Smooth muscle cell (in vitro differentiated cells): ENCODE measurements around the gene CNKSR1. TPM values are rescaled to one million over a fixed set of nuclear protein-coding genes. Genes with fewer than 3 reads are reported as not detected.

ENCODE experiments used
- DNase-seq: peaks from one replicate; lab custom pipeline; 2025; ENCODE audit not compliant: unreplicated experiment; lab: John Stamatoyannopoulos, UW
- H2AFZ ChIP-seq: fragments of 200-600 bp; sonication (generic); 2 replicates; pipeline ENCODE4 v1.6.0; 2016; ENCODE audit warnings: antibody characterized with exemption, low read depth, mild to moderate bottlenecking
- H3F3A ChIP-seq: fragments of 200-600 bp; sonication (generic); 2 replicates; pipeline ENCODE4 v1.6.0; 2017; ENCODE audit warnings: antibody characterized with exemption, low read depth
- H3K27ac ChIP-seq: fragments of 200-600 bp; sonication (generic); 2 replicates; pipeline ENCODE4 v1.5.1; 2016; ENCODE audit warnings: low read depth, mild to moderate bottlenecking
- H3K27me3 ChIP-seq: fragments of 200-600 bp; sonication (generic); 2 replicates; pipeline ENCODE4 v1.6.1; 2016; ENCODE audit warnings: low read depth, mild to moderate bottlenecking
- H3K36me3 ChIP-seq: fragments of 200-600 bp; sonication (generic); 2 replicates; pipeline ENCODE4 v1.5.1; 2016; ENCODE audit warnings: low read depth
- H3K4me1 ChIP-seq: fragments of 200-600 bp; sonication (generic); 2 replicates; pipeline ENCODE4 v1.5.1; 2016; ENCODE audit warnings: low read depth
- H3K4me2 ChIP-seq: fragments of 200-600 bp; sonication (generic); 2 replicates; pipeline ENCODE4 v1.6.0; 2016; ENCODE audit warnings: mild to moderate bottlenecking
- H3K4me3 ChIP-seq: fragments of 200-600 bp; sonication (generic); 2 replicates; pipeline ENCODE4 v1.5.1; 2016; ENCODE audit warnings: mild to moderate bottlenecking
- H3K79me2 ChIP-seq: fragments of 200-600 bp; sonication (generic); 2 replicates; pipeline ENCODE4 v1.6.0; 2016; ENCODE audit warnings: low read depth, mild to moderate bottlenecking
- H3K9ac ChIP-seq: fragments of 200-600 bp; sonication (generic); 2 replicates; pipeline ENCODE4 v1.6.0; 2016; ENCODE audit warnings: low read depth
- H3K9me3 ChIP-seq: fragments of 200-600 bp; sonication (generic); replicated peaks from 2 replicates; pipeline ENCODE4 v1.5.1; 2016; ENCODE audit warnings: low read depth
- H4K20me1 ChIP-seq: fragments of 200-600 bp; sonication (generic); 2 replicates; pipeline ENCODE4 v1.6.0; 2016; ENCODE audit warnings: low read depth
- CTCF ChIP-seq: fragments of 200-600 bp; sonication (generic); IDR thresholded peaks from 2 replicates; pipeline ENCODE4 v1.5.1; 2017; ENCODE audit warnings: borderline replicate concordance, mild to moderate bottlenecking, antibody characterized with exemption; ENCODE audit not compliant: insufficient read depth, poor library complexity, severe bottlenecking
- WGBS: methylation state at CpG from one replicate; pipeline ENCODE4 v1.1.7; 2016; ENCODE audit warnings: low lambda C conversion rate; 5-methylcytosine and 5-hydroxymethylcytosine counted together
- polyA plus RNA-seq: library from polyadenylated mRNA; unstranded; fragments of >200 nt; fragmentation: Nextera tagmentation; extraction: Ambion mirVana; gene quantifications from 2 replicates; pipeline ENCODE4 v1.2.1, GENCODE V29; 2016
- total RNA-seq: library from RNA; depleted of rRNA; stranded (reverse); fragments of >200 nt; gene quantifications from 2 replicates; pipeline ENCODE4 v1.2.3, GENCODE V29; 2014

Gene CNKSR1
- total and polyA plus RNA-seq, 2 experiments from 2014 or later, result 1.4 to 6.6 TPM

GRCh38 chr1:26159743-26160039 lies 17.6 kb upstream of the CNKSR1 start:
- DNase-seq, result no peak
- H3K9me3 ChIP-seq, result no peaks in the 10 kb centered on the region
- no peak overlapping the region for H3K9ac ChIP-seq
- peaks cover 12% of the 10 kb centered on the region for H3K27me3 ChIP-seq
- no peak overlapping the region for H3K4me2 ChIP-seq
- WGBS, result 70% methylated on average over 4 of the region's 4 CpGs
- H2AFZ ChIP-seq, result no peak overlapping the region
- H4K20me1 ChIP-seq, result no peaks in the 10 kb centered on the region
- no peaks in the 10 kb centered on the region for H3K36me3 ChIP-seq
- no peaks in the 10 kb centered on the region for H3K79me2 ChIP-seq
- no peak overlapping the region for H3K4me3 ChIP-seq
- H3K4me1 ChIP-seq, result peaks cover 26% of the 10 kb centered on the region
- H3F3A ChIP-seq, result no peaks in the 10 kb centered on the region
- no peak for TF ChIP-seq CTCF
- H3K27ac ChIP-seq, result no peak overlapping the region

GRCh38 chr1:26160527-26161414 lies 16.5 kb upstream of the CNKSR1 start:
- peak overlapping the region; percentile 91 for H3K4me2 ChIP-seq
- peak overlapping the region; percentile 96 for H2AFZ ChIP-seq
- WGBS, result 54% methylated on average over 18 of the region's 18 CpGs
- no peaks in the 10 kb centered on the region for H3K9me3 ChIP-seq
- no peak for TF ChIP-seq CTCF
- no peaks in the 10 kb centered on the region for H4K20me1 ChIP-seq
- H3K36me3 ChIP-seq, result no peaks in the 10 kb centered on the region
- H3K4me1 ChIP-seq, result peaks cover 31% of the 10 kb centered on the region
- peaks cover 8% of the 10 kb centered on the region for H3F3A ChIP-seq
- H3K9ac ChIP-seq, result no peak overlapping the region
- H3K27ac ChIP-seq, result no peak overlapping the region
- H3K27me3 ChIP-seq, result peaks cover 6% of the 10 kb centered on the region
- H3K79me2 ChIP-seq, result no peaks in the 10 kb centered on the region
- no peak for DNase-seq
- peak overlapping the region; percentile 50 for H3K4me3 ChIP-seq

GRCh38 chr1:26161415-26162219 lies 15.7 kb upstream of the CNKSR1 start:
- no peaks in the 10 kb centered on the region for H4K20me1 ChIP-seq
- H3K4me3 ChIP-seq, result peak overlapping the region; percentile 50
- H3K27ac ChIP-seq, result no peak overlapping the region
- no peaks in the 10 kb centered on the region for H3K79me2 ChIP-seq
- H3K4me2 ChIP-seq, result peak overlapping the region; percentile 91
- peaks cover 23% of the 10 kb centered on the region for H3K4me1 ChIP-seq
- peak; percentile 38 for DNase-seq
- no peaks in the 10 kb centered on the region for H3K27me3 ChIP-seq
- no peaks in the 10 kb centered on the region for H3K36me3 ChIP-seq
- H3F3A ChIP-seq, result peaks cover 8% of the 10 kb centered on the region
- peak; percentile 4 for TF ChIP-seq CTCF
- H2AFZ ChIP-seq, result peak overlapping the region; percentile 96
- no peaks in the 10 kb centered on the region for H3K9me3 ChIP-seq
- no peak overlapping the region for H3K9ac ChIP-seq
- 2% methylated on average over 88 of the region's 98 CpGs for WGBS
